NB4 (cell line): ENCODE data around the gene MICAL2.

Experiments used
- CTCF ChIP-seq: IDR thresholded peaks from one replicate; pipeline ENCODE4 v1.5.1; 2012; ENCODE audit warnings: low read depth, low read length
- MYC ChIP-seq: IDR thresholded peaks from 2 replicates; pipeline ENCODE4 v1.6.1; 2011; ENCODE audit warnings: low read depth, low read length

DNA sequence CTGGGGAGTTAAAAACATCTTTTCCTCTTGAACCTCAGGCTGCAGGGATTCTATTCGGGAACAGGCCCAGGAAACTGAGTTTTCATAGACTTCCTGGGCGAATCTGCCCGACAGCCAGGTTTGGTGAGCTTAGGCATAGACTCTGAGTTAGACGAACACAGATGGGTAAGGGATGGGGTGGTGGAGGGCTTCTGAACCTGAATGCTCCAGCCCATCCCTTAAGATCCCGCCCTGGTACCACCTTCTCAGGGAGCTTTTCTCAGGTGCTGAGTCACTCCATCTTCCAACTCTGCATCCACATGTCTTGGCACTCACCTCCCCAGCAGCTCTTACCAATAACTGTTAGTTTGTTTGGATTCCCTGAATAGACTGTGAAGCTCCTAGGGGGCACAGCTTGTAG is 37.4 kb downstream of the MICAL2 start:
- no peak for TF ChIP-seq CTCF
- no peak for TF ChIP-seq MYC
